ENCODE data around the gene CTDP1.

DNA sequence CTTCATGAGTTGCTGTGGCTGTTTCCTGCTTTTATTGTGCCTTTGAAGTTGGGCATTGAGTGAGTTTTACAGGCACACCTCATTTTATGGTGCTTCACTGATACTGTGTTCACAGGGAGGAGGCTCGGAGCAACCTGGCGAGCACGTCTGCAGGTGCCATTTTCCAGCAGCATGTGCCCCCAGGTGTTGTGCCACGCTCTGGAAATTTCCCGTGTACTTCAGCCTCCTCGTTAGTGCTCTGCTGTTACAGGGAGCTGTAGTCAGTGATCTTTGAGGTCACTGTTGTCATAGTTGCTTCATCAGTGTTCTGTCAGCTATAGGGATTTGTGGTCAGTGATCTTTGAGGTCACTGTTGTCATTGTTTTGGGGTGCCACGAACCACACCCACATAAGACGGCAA is 20.1 kb downstream of the CTDP1 start:
- no peak for TF ChIP-seq CTCF (tag by site-specific recombination; IDR thresholded peaks at IDR 0.05)
- TF ChIP-seq ZNF133 (tag by site-specific recombination; IDR thresholded peaks at IDR 0.05), result no peak
- no peak for TF ChIP-seq KLF8 (tag by site-specific recombination; IDR thresholded peaks at IDR 0.05)
- no peak for TF ChIP-seq ZNF701 (tag by site-specific recombination; IDR thresholded peaks at IDR 0.05)
- no peak for TF ChIP-seq ZNF768 (tag by site-specific recombination; IDR thresholded peaks at IDR 0.05)
- TF ChIP-seq ZNF555 (tag by site-specific recombination; conservative IDR thresholded peaks at IDR 0.05), result no peak
- TF ChIP-seq ZNF529 (tag by site-specific recombination; IDR thresholded peaks at IDR 0.05; ENCODE audit: insufficient replicate concordance), result no peak
- no peak for TF ChIP-seq ZNF10 (tag by site-specific recombination; IDR thresholded peaks at IDR 0.05)

All from HEK293 (cell line).